Omental fat pad (tissue), 4 donors: ENCODE results near the gene SS18L1. TPM values are rescaled to one million over a fixed set of nuclear protein-coding genes. Genes with fewer than 3 reads are reported as not detected.

Source experiments
- ATAC-seq: fragments of 150-250 bp; one replicate; pipeline ENCODE4 v1.9.1; 2016; ENCODE audit warnings: mild to moderate bottlenecking, moderate library complexity; ENCODE audit not compliant: low FRiP score
- DNase-seq: peaks from one replicate; pipeline ENCODE4 v3.0.0-alpha.2; 2019; ENCODE audit warnings: low spot score
- CTCF ChIP-seq, 3 donors: fragments of 450-650 bp; IDR thresholded peaks; one replicate each; pipeline ENCODE4 v1.5.1; 2016 to 2017; ENCODE audit warnings: antibody characterized with exemption in 3 of 3, mild to moderate bottlenecking in 3 of 3, moderate library complexity in 2 of 3
- total RNA-seq, 4 donors: library from RNA; depleted of rRNA; stranded (reverse); fragments of >200 nt; gene quantifications; one replicate each; pipeline ENCODE4 v1.1.0, GENCODE V29; 2016

Gene SS18L1
- total RNA-seq, 4 donors from 2014 or later = 10.3 to 23.4 (median 12.3) TPM

- no peak for TF ChIP-seq CTCF (IDR thresholded peaks at IDR 0.05)
These were observed 85.5 kb downstream of the SS18L1 start for GRCh38 chr20:62228982-62229545.

GRCh38 chr20:62229667-62230066, 86.1 kb downstream of the SS18L1 start:
- no peak for TF ChIP-seq CTCF (IDR thresholded peaks at IDR 0.05)
- ATAC-seq = no peak

More at GRCh38 chr20:62228982-62229545, 85.5 kb downstream of the SS18L1 start:
- ATAC-seq = no peak
- no peak for DNase-seq

GRCh38 chr20:62230276-62230675, 86.7 kb downstream of the SS18L1 start:
- no peak for ATAC-seq
- TF ChIP-seq CTCF (IDR thresholded peaks at IDR 0.05) = no peak
- DNase-seq = no peak

More at GRCh38 chr20:62229667-62230066, 86.1 kb downstream of the SS18L1 start:
- no peak for DNase-seq

GRCh38 chr20:62230696-62231095, 87.1 kb downstream of the SS18L1 start:
- DNase-seq = no peak

GRCh38 chr20:62231292-62231691, 87.7 kb downstream of the SS18L1 start:
- no peak for TF ChIP-seq CTCF (IDR thresholded peaks at IDR 0.05)
- ATAC-seq (no peak), DNase-seq (no peak)

More at GRCh38 chr20:62230696-62231095, 87.1 kb downstream of the SS18L1 start:
- no peak for TF ChIP-seq CTCF (IDR thresholded peaks at IDR 0.05)
- ATAC-seq = no peak

Other genes with a start within 250 kb of the SS18L1 start
- gene TAF4, start 77.9 kb upstream of the SS18L1 start, total RNA-seq = 10 to 100 TPM in 2 of 4 donors, 1 to 10 TPM in 2; 7.1 to 15.9 (median 11.9) TPM
- 10 to 100 TPM; 13.1 to 23.8 (median 16.0) TPM for gene LSM14B, start 21.3 kb upstream of the SS18L1 start, total RNA-seq
- gene PSMA7, start 375 bp upstream of the SS18L1 start, total RNA-seq = 100 to 1,000 TPM; 345 to 725 (median 409) TPM
- gene MTG2, start 39.3 kb downstream of the SS18L1 start, total RNA-seq = 10 to 100 TPM; 19.3 to 32.5 (median 26.3) TPM
- not detected for gene HRH3, start 76.5 kb downstream of the SS18L1 start, total RNA-seq
- gene OSBPL2, start 94.8 kb downstream of the SS18L1 start, total RNA-seq = 10 to 100 TPM; 24.3 to 35.9 (median 26.3) TPM
- gene ADRM1, start 159.2 kb downstream of the SS18L1 start, total RNA-seq = 100 to 1,000 TPM in 3 of 4 donors, 10 to 100 TPM in 1; 97.7 to 164 (median 111) TPM
- 100 to 1,000 TPM in 1 of 4 donors, 10 to 100 TPM in 3; 45.5 to 115 (median 62.5) TPM for gene LAMA5, start 223.5 kb downstream of the SS18L1 start, total RNA-seq
- gene RPS21, start 243.3 kb downstream of the SS18L1 start, total RNA-seq = 1,000 to 10,000 TPM; 1,582 to 2,182 (median 2,056) TPM